ENCODE measurements around the gene GABRB3.

Gene GABRB3

GRCh38 chr15:26648676-26649075 is 124.2 kb downstream of the GABRB3 start:
- Histone ChIP-seq H4K91ac (ENCODE audit: low read depth, low read length, poor library complexity) (no peak overlapping the region), H2BK5ac (ENCODE audit: low read length) (no peak overlapping the region), H3K36me3 (replicated peaks in 1 of 2; ENCODE audit: control insufficient read depth in 2 of 2, insufficient read depth in 2 of 2, low read length in 2 of 2) (no peaks in the 10 kb centered on the region), H3K23ac (ENCODE audit: low read depth, low read length, poor library complexity) (no peak overlapping the region), H3K27ac (replicated peaks; ENCODE audit: low read length) (no peak overlapping the region), H3K79me1 (ENCODE audit: low read depth, low read length) (no peaks in the 10 kb centered on the region), H2BK15ac (ENCODE audit: low read length) (no peak overlapping the region), H3K9ac (ENCODE audit: low read depth, low read length, poor library complexity) (no peak overlapping the region), H3K4me3 (ENCODE audit: low read length in 2 of 2) (no peak overlapping the region), H4K8ac (ENCODE audit: low read depth, low read length) (no peak overlapping the region), H3K9me3 (replicated peaks in 1 of 2; ENCODE audit: control insufficient read depth in 2 of 2, insufficient read depth in 1 of 2, low read depth in 1 of 2, low read length in 2 of 2) (peaks cover 0 to 10% of the 10 kb centered on the region in 2 donors), H3K4me2 (ENCODE audit: insufficient read depth, low read length, poor library complexity, severe bottlenecking) (no peak overlapping the region), H3K18ac (ENCODE audit: low read length) (no peak overlapping the region), H2BK12ac (ENCODE audit: low read length) (no peak overlapping the region), H3K14ac (ENCODE audit: low read length) (no peak overlapping the region), H3K4ac (ENCODE audit: low read length) (no peak overlapping the region), H2BK120ac (ENCODE audit: low read depth, low read length) (no peak overlapping the region), H3K27me3 (ENCODE audit: control insufficient read depth in 3 of 3, insufficient read depth in 3 of 3, low read depth in 1 of 3, low read length in 3 of 3) (no peaks in the 10 kb centered on the region), H2AK5ac (ENCODE audit: low read depth, low read length) (no peak overlapping the region), H2AFZ (ENCODE audit: low read length) (no peak overlapping the region), H3K4me1 (ENCODE audit: control insufficient read depth in 2 of 2, insufficient read depth in 1 of 2, low read depth in 1 of 2, low read length in 2 of 2) (peaks cover 0 to 2% of the 10 kb centered on the region in 2 donors)
- no CpG with 5 or more reads among the region's 6 CpGs for WGBS, 2 donors (ENCODE audit: extremely low coverage in 2 of 2, insufficient read length in 2 of 2, insufficient replicate concordance in 1 of 2)
- no peak for DNase-seq (ENCODE audit: low spot score)

DNA sequence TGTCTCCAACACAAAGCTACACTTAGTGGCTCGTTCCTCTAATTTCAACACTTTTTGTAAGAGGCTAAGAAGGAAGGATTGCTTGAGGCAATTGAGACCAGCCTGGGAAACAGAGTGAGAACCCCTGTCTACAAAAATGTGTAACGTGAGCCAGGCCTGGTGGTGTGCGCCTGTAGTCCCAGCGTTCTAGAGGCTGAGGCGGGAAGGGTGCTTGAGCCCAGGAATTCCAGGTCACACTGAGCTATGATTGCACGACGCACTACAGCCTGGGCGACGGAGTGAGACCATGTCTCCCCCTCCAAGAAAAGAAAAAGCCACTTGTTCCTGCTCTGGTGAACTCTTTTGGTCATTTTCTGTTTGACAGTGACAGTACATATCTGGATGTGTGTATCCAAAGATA is 127.9 kb downstream of the GABRB3 start:
- Histone ChIP-seq H2BK15ac (ENCODE audit: low read length) (no peak overlapping the region), H3K27ac (replicated peaks; ENCODE audit: low read length) (no peak overlapping the region), H4K91ac (ENCODE audit: low read depth, low read length, poor library complexity) (no peak overlapping the region), H3K79me1 (ENCODE audit: low read depth, low read length) (no peaks in the 10 kb centered on the region), H3K23ac (ENCODE audit: low read depth, low read length, poor library complexity) (no peak overlapping the region), H3K4me1 (ENCODE audit: control insufficient read depth in 2 of 2, insufficient read depth in 1 of 2, low read depth in 1 of 2, low read length in 2 of 2) (no peaks in the 10 kb centered on the region), H3K27me3 (ENCODE audit: control insufficient read depth in 3 of 3, insufficient read depth in 3 of 3, low read depth in 1 of 3, low read length in 3 of 3) (no peaks in the 10 kb centered on the region), H4K8ac (ENCODE audit: low read depth, low read length) (no peak overlapping the region), H2BK12ac (ENCODE audit: low read length) (no peak overlapping the region), H3K14ac (ENCODE audit: low read length) (no peak overlapping the region), H3K4me2 (ENCODE audit: insufficient read depth, low read length, poor library complexity, severe bottlenecking) (no peak overlapping the region), H3K4me3 (ENCODE audit: low read length in 2 of 2) (no peak overlapping the region), H3K4ac (ENCODE audit: low read length) (no peak overlapping the region), H2BK120ac (ENCODE audit: low read depth, low read length) (no peak overlapping the region), H3K9me3 (replicated peaks in 1 of 2; ENCODE audit: control insufficient read depth in 2 of 2, insufficient read depth in 1 of 2, low read depth in 1 of 2, low read length in 2 of 2) (peaks cover 0 to 5% of the 10 kb centered on the region in 2 donors), H3K9ac (ENCODE audit: low read depth, low read length, poor library complexity) (peak overlapping the region; percentile 56), H2AFZ (ENCODE audit: low read length) (no peak overlapping the region), H2AK5ac (ENCODE audit: low read depth, low read length) (no peak overlapping the region), H3K18ac (ENCODE audit: low read length) (no peak overlapping the region), H3K36me3 (replicated peaks in 1 of 2; ENCODE audit: control insufficient read depth in 2 of 2, insufficient read depth in 2 of 2, low read length in 2 of 2) (no peaks in the 10 kb centered on the region), H2BK5ac (ENCODE audit: low read length) (no peak overlapping the region)
- no peak for DNase-seq (ENCODE audit: low spot score)
- no CpG with 5 or more reads among the region's 9 CpGs for WGBS, 2 donors (ENCODE audit: extremely low coverage in 2 of 2, insufficient read length in 2 of 2, insufficient replicate concordance in 1 of 2)

GRCh38 chr15:26641144-26641543 is 131.7 kb downstream of the GABRB3 start:
- Histone ChIP-seq H3K27me3 (ENCODE audit: control insufficient read depth in 3 of 3, insufficient read depth in 3 of 3, low read depth in 1 of 3, low read length in 3 of 3) (no peaks in the 10 kb centered on the region), H2AFZ (ENCODE audit: low read length) (no peak overlapping the region), H3K9ac (ENCODE audit: low read depth, low read length, poor library complexity) (no peak overlapping the region), H3K14ac (ENCODE audit: low read length) (no peak overlapping the region), H3K4me1 (ENCODE audit: control insufficient read depth in 2 of 2, insufficient read depth in 1 of 2, low read depth in 1 of 2, low read length in 2 of 2) (no peaks in the 10 kb centered on the region), H3K9me3 (replicated peaks in 1 of 2; ENCODE audit: control insufficient read depth in 2 of 2, insufficient read depth in 1 of 2, low read depth in 1 of 2, low read length in 2 of 2) (no peaks in the 10 kb centered on the region), H3K79me1 (ENCODE audit: low read depth, low read length) (no peaks in the 10 kb centered on the region), H3K18ac (ENCODE audit: low read length) (no peak overlapping the region), H4K91ac (ENCODE audit: low read depth, low read length, poor library complexity) (no peak overlapping the region), H3K4ac (ENCODE audit: low read length) (no peak overlapping the region), H4K8ac (ENCODE audit: low read depth, low read length) (no peak overlapping the region), H2BK12ac (ENCODE audit: low read length) (no peak overlapping the region), H2BK120ac (ENCODE audit: low read depth, low read length) (no peak overlapping the region), H2AK5ac (ENCODE audit: low read depth, low read length) (no peak overlapping the region), H3K36me3 (replicated peaks in 1 of 2; ENCODE audit: control insufficient read depth in 2 of 2, insufficient read depth in 2 of 2, low read length in 2 of 2) (no peaks in the 10 kb centered on the region), H3K4me3 (ENCODE audit: low read length in 2 of 2) (no peak overlapping the region), H3K23ac (ENCODE audit: low read depth, low read length, poor library complexity) (no peak overlapping the region), H2BK5ac (ENCODE audit: low read length) (no peak overlapping the region), H2BK15ac (ENCODE audit: low read length) (no peak overlapping the region), H3K27ac (replicated peaks; ENCODE audit: low read length) (no peak overlapping the region), H3K4me2 (ENCODE audit: insufficient read depth, low read length, poor library complexity, severe bottlenecking) (no peak overlapping the region)
- WGBS, 2 donors (ENCODE audit: extremely low coverage in 2 of 2, insufficient read length in 2 of 2, insufficient replicate concordance in 1 of 2) = no CpG with 5 or more reads among the region's 6 CpGs
- no peak for DNase-seq (ENCODE audit: low spot score)

DNA sequence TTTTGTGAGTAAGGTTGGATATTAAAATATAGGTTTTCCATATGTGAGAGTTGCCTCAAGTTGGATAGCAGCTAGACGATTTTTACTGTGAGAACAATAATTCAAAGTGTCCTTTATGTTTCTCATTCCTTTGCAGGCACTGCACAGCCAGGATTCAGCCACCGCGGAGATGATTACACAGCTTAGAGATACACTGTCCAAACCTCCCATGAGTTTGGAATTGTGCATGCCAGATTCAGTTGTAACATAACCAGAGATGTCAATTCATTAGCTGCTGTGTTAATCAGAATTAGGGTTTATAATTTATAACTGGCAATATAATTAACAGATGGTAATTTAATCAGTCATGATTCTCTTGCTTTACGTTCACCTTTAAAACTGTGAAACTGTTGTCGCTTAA is 132.3 kb downstream of the GABRB3 start:
- no peaks in the 10 kb centered on the region for H3K9me3 ChIP-seq (replicated peaks in 1 of 2; ENCODE audit: control insufficient read depth in 2 of 2, insufficient read depth in 1 of 2, low read depth in 1 of 2, low read length in 2 of 2)
- no peak overlapping the region for H3K4me3 ChIP-seq (ENCODE audit: low read length in 2 of 2)
- H3K4me1 ChIP-seq (ENCODE audit: control insufficient read depth in 2 of 2, insufficient read depth in 1 of 2, low read depth in 1 of 2, low read length in 2 of 2) = no peaks in the 10 kb centered on the region
- H3K4ac ChIP-seq (ENCODE audit: low read length) = no peak overlapping the region
- H4K8ac ChIP-seq (ENCODE audit: low read depth, low read length) = no peak overlapping the region
- H3K36me3 ChIP-seq (replicated peaks in 1 of 2; ENCODE audit: control insufficient read depth in 2 of 2, insufficient read depth in 2 of 2, low read length in 2 of 2) = no peaks in the 10 kb centered on the region
- no peaks in the 10 kb centered on the region for H3K27me3 ChIP-seq (ENCODE audit: control insufficient read depth in 3 of 3, insufficient read depth in 3 of 3, low read depth in 1 of 3, low read length in 3 of 3)
- H3K23ac ChIP-seq (ENCODE audit: low read depth, low read length, poor library complexity) = no peak overlapping the region
- DNase-seq (ENCODE audit: low spot score) = no peak
- H2BK12ac ChIP-seq (ENCODE audit: low read length) = no peak overlapping the region
- H2BK120ac ChIP-seq (ENCODE audit: low read depth, low read length) = no peak overlapping the region
- H3K18ac ChIP-seq (ENCODE audit: low read length) = no peak overlapping the region
- no peak overlapping the region for H2BK15ac ChIP-seq (ENCODE audit: low read length)
- H4K91ac ChIP-seq (ENCODE audit: low read depth, low read length, poor library complexity) = no peak overlapping the region
- H3K79me1 ChIP-seq (ENCODE audit: low read depth, low read length) = no peaks in the 10 kb centered on the region
- H3K27ac ChIP-seq (replicated peaks; ENCODE audit: low read length) = no peak overlapping the region
- no peak overlapping the region for H3K9ac ChIP-seq (ENCODE audit: low read depth, low read length, poor library complexity)
- WGBS, 2 donors (ENCODE audit: extremely low coverage in 2 of 2, insufficient read length in 2 of 2, insufficient replicate concordance in 1 of 2) = no CpG with 5 or more reads among the region's 5 CpGs
- H2AK5ac ChIP-seq (ENCODE audit: low read depth, low read length) = no peak overlapping the region
- no peak overlapping the region for H3K14ac ChIP-seq (ENCODE audit: low read length)
- no peak overlapping the region for H2AFZ ChIP-seq (ENCODE audit: low read length)
- no peak overlapping the region for H3K4me2 ChIP-seq (ENCODE audit: insufficient read depth, low read length, poor library complexity, severe bottlenecking)
- H2BK5ac ChIP-seq (ENCODE audit: low read length) = no peak overlapping the region

Data from neuronal stem cell (in vitro differentiated cells).